Smooth muscle cell of the brain vasculature (primary cell): ENCODE data around the gene SLC29A2.
A peak's percentile ranks its signal among the peaks of the same experiment; 100 is the strongest.
"Not testable (repeated sequence)": the region's sequence is repeated elsewhere in the genome, so short reads cannot be mapped to it uniquely, and the experiment has no call there.

Source experiments
- DNase-seq: peaks from one replicate; pipeline ENCODE4 v3.0.0-alpha.2; 2012; ENCODE audit warnings: low read depth, low spot score

The SLC29A2 gene

DNA sequence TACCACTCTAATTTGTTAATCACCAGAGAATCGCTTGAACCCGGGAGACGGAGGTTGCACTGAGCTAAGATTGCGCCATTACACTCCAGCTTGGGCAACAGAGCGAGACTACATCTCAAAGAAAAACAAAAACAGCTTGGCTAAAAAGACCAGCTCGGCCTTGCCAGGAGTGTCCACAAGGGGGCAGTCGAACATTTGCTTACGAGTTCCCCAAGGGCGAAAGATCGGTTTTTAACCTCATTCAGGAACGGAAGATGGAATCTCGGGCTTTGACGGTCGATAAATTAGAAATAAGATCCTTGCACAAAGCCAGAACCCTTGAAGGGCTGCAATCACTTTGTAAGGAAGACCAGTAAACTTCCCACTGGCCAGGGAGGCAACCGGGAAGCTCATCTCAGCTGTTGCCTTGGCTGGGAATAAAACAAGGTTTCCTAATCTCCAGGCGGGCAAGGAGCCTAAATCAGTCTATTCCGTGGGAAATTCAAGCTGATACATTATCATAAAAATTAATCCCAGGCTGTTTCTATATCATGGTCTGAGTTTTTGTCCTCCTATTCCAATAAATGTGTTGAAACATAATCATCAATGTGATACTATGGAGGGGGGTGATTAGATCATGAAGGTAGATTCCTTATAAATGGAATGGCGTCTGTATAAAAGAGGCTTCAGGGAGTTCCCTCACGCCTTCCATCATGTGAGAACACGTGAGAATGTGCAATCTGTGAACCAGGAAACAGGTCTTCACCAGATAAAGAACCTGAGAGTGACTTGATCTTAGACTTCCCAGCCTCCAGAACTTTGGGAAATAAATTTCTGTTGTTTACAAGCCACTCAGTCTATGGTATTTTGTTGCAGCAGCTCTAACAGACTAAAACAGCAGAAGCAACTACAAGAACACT is 14.9 kb upstream of the SLC29A2 start:
- peak; percentile 72 for DNase-seq

DNA sequence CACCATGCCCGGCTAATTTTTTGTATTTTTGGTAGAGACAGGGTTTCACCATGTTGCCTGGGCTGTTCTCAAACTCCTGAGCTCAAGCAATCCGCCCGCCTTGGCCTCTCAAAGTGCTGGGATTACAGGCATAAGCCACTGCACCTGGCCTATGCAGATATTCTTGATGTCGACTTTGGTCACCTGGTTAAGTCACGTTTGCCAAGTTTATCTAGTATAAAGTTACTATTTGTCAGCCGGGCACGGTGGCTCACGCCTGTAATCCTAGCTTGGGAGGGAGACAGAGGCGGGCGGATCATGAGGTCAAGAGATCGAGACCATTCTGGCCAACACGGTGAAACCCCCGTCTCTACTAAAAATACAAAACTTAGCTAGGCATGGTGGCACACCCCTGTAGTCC is 12.8 kb upstream of the SLC29A2 start:
- DNase-seq, result not testable (repeated sequence)

DNA sequence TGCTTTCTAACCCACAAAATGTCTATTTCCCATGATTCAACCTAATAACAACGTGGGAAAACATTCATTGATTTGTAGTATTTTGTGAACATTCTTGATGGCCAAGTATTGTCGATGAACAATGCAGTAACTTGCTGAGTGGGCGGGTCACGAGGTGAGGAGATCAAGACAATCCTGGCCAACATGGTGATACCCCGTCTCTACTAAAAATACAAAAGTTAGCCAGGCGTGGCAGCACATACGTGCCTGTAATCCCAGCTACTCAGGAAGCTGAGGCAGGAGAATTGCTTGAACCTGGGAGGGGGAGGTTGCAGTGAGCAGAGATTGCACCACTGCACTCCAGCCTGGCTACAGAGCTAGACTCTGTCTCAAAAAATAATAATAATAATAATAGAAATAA is 8.7 kb upstream of the SLC29A2 start:
- not testable (repeated sequence) for DNase-seq

DNA sequence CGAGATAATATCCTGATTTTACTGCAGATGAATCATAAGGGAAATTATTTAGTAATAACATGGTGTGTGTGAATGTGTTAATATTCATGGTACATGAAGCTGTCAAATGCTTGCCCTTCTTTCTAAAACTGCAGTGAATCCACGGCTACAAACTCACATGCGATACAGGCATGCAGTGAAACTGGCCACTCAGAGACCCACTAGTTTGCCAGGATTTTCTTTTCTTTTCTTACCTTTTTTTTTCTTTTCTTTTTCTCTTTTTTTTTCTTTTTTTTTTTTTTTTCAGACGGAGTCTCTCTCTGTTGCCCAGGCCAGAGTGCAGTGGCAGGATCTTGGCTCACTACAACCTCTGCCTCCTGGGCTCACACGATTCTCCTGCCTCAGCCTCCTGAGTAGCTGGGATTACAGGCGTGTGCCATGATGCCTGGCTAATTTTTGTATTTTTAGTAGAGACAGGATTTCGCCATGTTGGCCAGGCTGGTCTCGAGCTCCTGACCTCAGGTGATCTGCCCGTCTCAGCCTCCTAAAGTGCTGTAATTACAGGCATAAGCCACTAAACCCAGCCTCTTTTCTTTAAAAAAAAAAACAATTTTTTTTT is 2.2 kb upstream of the SLC29A2 start:
- not testable (repeated sequence) for DNase-seq

DNA sequence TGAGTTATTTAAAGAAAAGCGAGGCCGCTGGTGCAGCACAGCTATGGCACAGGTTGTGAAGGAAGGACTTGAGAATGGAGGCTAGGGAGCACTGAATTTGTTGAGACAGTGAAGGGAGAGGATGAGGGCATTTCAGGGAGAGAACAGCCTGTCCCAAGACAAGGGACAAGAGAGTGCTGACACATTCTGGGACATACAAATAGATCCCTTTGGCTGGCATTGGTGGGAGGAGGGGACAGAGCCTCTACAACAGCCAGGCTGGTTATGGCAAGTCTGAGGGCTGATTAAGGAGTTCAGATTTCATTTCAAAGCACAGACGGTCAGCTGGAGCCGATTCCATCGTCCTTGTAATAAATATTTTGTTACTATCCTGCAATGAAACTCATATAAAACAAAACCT is 1.7 kb upstream of the SLC29A2 start:
- DNase-seq, result no peak

DNA sequence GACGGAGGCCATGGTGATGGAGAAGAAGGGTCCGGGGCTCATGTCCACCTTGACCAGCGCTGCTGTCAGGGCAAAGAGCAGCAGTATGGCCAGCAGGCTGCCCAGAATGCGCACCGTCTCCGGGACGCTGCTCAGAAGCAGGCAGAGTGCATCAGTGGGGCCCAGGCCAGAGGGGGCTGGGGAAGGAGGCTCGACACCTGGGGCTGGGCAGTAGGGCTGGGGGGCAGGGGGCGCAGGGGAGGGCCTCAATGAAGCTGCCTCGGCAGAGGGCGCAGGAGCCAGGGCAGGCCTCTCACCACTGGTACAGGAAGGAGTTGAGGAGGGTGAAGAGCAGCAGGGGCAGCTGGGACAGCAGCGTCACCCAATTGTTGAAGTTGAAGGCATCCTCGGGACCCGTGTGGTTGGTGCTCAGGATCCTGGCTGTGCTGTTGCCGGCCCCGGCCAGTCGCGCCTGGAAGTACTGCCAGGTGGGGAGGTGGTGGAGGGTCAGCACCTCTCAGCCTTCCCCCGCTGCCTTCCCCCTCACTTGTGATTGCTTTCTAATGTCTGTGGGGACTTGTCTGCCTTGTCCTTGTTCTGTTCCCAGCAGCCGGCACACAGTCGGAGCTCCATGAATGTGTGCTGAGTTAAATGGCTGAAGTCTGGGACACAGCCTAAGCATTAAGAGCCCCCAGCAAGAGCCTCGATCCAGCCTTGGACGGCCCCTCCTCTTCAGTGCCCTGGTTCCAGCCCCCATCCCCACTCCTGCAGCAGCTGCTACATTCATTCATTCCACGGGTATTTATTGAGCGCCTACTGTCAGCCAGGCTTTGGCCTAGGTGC is 2.3 kb downstream of the SLC29A2 start:
- DNase-seq, result no peak

DNA sequence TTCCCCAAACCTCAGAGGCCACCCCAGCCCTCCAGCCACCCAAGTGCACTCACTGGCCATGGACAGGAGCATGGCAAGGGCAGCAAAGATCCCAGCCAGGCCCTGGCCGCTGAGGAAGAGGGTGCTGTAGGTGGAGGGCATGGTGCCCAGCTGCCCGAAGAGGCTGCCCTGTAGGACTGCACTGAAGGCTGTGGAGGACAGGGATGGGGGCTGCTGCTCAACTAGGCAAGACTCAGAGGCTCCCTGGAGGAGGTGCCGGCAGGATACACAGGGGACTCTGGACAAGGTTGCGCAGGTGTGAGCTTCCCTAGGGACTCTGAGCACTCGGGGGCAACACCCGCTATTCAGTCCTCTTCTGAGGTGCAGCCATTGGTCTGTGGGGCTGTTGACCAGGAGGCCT is 3.1 kb downstream of the SLC29A2 start:
- no peak for DNase-seq

DNA sequence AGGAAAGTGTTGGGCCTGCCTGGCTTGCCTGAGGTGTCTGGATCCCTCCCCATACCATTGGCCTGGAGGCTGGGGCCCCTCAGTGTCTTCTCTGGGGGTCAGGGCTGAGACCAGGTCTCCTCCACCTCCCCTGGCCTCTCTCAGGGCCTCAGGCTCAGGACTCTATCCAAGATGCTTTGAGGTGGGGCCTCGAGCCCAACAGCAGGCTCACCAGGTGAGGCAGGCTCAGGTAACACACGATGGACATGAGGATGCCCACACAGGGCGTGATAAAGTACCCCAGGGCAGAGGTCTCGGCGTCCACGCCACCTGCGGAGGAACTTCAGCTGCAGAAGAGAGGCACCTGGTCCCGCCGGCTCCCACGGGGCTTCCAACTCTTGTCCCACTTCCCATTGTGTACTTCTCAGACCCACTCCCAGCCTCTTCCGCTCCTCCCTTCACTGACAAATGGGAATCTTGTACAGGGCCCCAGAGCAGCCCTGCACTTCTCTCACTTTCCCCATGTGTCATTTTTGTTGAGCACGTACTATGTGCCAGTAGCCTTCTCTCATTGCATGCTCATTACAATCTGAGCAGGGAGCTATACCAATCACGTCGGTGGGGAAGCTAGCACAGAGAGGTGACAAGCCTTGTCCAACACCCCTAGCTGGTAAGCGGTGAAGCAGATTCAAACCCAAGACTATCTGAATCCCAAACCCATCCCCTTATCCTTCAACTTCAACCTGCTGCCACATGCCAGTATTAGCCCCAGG is 3.8 kb downstream of the SLC29A2 start:
- DNase-seq, result no peak

DNA sequence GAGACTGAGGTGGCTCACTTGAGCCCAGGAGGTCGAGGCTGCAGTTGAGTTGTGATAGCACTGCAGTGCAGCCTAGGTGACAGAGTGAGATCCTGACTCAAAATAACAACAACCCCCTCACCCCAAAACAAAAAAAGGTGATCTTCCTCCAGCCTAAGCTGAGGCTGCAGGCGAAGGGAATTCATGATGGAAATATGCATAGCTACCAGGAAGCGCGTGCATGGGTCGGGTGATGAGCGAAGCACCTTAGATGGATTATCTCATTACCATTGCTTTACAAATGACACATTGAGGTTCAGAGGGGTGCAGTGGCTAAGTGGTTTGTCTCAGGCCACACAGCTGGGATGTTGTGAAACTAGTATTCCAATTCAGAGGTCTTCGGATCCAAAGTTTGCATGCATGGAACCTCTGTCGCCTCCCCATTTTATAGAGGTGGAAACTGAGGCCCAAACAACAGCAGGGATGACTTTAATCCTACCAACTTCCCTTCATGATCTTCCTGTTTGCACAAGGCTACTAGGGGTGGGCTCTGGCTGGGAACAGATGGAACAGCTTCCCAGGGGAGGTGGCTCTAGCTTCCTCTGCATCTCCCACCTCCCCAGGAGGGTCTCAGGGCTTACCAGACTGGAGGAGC is 4.6 kb downstream of the SLC29A2 start:
- no peak for DNase-seq

DNA sequence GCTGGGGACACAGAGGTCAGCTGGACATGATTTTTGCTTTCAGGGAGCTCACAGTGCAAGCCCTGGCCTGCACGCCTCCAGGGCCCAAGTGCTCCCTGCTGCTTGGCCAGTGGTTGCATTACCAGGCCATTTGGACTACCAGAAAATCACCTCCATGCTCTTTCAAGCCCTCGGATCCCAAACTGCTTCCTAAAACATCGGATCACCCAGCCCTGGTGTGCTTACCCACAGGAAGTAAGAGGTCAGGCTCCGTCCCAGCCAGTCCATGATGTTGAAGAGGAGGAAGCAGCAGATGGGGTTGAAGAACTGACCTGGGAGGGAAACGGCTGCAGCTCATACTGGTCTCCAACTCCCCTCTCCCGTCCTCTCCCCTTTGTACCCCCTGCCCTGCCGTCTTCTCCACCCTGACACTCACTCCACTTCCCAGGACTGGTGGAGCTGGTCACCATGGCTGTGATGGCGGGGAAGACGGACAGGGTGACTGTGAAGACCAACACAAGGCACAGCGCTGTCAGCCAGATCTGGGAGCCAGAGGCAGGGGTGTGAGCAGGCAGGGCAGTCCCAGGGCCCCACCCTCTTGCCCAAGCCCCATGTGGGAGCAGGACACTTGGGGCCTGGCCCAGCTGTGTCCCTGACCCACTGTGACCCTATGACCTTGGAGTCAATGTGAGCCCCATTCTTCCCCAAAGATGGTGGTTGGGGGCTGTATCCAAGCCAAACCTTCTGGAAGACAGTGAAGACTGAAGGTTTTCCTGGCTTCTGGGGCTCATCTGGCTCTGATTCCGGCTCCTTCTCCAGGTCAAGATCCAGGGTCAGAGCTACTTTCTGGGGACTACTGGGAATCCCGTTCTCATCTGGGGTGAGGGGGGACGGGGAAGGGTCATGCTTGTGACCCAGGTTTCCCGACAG is 5.6 kb downstream of the SLC29A2 start:
- DNase-seq, result no peak

DNA sequence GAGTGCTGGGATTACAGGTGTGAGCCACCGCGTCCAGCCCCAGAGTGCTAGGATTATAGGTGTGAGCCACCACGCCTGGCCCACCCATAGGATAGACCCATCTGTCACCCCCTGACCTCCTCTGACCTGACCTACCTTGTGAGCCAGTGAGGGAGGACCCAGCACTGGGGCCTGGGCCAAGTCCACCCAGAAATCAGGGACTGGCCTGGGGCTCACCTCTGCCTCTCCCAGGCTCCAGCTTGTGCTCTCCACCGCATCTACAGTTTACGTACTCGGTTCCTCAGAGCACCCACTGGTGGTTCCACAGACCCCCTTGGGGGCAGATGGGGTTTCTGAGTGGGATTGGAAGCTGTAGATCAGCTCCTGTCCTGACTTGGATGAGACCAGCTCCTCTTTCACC is 6.4 kb downstream of the SLC29A2 start:
- DNase-seq, result no peak

DNA sequence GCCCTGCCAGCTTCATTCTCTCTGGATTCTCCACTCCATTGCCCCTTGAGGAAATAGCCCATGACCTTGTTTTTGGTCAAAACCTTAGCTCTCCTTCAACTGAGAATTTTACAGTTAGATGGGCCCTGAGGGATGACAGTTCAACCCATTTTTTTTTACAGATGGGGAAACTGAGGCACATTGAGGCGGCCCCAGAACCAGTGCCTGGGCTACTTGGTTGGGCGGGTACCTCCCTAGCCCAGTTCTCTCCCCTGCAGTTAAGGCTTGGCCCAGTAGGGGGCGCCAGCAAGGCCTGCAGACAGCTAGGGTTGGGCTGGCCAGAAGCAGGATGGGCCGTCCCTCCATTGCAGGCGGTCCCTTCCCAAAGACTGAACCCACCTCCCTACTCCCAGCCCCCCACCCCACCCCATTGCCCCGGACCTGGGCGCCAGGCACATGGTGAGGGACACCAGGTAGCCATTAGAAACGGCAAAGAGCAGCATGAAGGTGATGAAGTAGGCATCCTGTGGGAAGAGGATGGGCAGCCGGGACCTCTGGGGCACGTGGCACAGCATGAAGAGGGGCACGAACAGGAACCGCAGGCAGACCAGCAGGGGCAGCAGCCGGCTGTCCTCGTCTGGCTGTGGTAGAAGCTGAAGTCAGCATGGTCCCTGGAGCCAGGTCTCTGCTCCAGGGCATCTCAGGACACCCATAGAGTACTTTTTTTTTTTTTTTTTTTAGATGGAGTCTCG is 7.6 kb downstream of the SLC29A2 start:
- DNase-seq, result no peak

DNA sequence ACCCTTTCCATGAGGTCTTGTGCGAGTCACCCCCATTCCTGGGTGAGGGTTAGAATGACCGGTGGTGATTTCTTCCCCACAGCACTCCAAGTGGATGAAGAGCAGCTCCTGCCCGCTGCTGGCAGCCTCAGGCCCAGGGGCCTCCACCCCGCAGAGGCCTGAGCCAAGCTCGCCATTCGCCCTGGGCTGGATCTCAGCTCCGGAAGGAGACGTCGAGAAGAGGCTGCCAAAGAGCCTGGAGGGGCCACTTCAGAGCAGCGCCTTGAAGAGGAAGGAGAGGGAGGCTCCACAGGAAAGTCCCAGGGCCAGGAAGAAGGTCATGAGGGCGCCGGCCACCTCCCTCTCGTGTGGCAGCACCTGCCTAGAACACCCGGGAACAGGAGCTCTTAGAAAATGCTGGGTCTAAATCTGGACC is 8.4 kb downstream of the SLC29A2 start:
- DNase-seq, result no peak

DNA sequence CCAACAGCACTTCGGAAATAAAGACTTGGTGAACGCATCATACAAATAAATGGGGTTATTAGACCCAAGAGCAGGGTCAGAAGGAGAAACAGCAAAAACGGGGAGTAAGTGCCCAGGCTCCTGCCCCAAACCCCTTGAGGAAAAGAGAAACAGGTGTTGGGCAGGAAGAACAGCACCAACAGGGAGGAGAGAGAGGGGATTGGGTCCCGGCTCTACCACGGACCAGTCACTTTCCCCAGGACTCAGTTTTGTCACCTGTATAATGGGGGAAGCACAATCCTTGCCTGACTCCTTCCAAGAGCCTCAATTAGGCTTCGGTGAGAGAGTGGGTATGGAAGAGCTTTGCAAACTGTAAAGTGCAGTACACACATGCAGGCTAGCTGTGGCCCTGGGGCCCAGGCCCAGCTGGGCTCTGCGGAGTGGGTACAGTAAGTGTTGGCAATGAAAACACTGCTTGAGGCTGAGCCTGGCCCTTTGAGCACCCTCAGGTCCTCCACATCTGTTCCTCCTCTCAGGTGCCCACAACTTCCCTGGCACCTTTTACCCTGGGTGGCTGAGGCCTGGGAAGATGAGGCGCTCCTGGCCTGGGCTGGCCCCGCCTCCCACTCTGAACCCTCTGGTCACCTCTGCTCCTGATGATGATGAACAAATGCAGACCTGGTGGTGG is 8.9 kb downstream of the SLC29A2 start:
- no peak for DNase-seq

DNA sequence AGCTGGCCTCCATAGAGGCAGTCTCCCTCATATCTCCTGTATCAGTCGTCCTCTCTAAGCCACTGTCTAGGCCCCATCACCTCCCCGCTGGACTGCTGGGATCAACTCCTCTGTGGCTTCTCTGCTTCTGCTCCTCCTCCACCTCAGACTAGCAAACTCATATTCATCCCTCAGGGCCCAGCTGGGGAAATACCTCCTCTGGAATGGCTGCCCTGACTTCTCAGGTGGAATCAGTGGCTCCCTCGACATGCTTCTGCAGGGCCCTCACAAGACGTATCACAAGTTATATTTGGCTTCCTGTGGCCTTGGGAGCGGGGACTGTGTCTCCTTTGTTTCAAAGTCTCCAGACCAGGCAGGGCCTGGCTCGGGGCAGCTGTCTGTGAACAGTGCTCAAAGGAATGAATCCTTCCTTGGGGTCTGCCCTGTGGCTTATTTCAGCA is 10.0 kb downstream of the SLC29A2 start:
- DNase-seq, result no peak

DNA sequence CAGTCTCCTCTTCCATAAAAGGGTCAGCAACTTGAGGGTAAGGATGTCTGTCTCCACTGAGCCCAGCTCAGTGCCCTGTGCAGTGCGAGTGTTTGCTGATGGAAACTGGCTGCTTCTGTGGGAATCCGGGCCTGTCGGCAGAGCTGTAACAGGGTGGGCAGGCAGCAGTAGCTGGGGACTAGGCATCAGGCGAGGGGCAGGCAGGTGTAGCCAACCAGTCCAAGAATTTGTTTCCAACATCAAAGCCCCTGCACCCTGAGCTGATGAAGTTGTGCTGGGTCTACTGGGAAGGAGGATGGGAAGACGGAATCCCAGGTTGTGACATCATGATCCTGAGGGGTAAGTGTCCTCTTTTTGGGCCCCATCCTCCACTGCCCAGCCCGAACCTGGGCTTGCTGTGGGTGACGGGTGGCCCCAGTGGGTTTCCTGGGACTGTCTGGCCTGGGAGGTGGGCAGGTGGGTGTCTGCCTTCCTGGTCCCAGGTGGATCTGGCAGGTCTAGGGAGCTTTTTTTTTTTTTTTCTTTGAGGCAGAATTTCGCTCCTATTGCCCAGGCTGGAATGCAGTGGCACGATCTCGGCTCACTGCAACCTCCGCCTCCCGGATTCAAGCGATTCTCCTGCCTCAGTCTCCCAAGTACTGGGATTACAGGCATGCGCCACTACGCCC is 11.0 kb downstream of the SLC29A2 start:
- no peak for DNase-seq

DNA sequence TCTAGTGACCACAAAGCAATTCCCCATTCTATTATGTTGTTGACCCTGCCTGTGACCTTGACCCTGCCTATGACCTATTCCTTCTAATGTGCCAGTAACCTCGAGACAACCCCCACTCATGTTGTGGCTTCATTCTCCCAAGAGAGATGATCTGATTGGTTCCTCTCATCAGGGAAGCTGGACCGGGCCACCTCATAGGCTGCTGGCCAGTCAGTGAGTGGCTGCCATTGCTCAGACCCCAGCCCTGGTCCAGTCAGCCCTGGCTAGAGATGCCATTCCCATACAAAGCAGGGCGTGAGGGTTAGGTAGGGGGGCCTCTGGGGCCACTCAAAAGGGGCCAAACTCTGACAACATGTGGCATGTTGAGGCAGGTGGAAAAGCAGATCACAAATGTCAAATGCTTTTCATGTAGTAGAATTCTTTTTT is 11.9 kb downstream of the SLC29A2 start:
- DNase-seq, result no peak

DNA sequence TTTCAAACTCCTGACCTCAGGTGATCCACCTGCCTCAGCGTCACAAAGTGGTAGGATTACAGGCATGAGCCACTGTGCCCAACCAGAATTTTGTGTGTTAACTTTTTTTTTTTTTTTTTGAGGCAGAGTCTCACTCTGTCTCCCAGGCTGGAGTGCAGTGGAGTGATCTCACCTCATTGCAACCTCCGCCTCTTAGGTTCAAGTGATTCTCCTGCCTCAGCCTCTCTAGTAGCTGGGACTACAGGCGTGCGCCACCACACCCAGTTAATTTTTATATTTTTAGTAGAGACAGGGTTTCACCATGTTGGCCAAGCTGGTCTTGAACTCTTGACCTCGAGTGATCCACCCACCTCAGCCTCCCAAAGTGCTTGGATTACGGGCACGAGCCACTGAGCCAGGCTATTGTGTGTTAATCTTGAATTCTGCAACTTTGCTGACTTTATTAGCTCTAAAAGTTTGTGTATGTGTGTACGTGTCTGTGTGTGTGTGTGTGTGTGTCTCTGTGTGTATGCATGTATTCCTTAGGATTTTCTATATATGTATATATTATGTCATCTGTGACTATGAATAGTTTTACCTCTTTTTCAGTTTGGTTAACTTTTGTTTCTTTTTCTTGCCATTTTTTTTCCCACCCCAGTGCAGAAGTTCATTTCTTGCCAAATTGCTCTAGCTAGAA is 20.9 kb downstream of the SLC29A2 start:
- DNase-seq, result not testable (repeated sequence)
